ENCODE data around the gene RNF5. TPM values are rescaled to one million over a fixed set of nuclear protein-coding genes. Genes with fewer than 3 reads are reported as not detected.
"Not testable (repeated sequence)": the region's sequence is repeated elsewhere in the genome, so short reads cannot be mapped to it uniquely, and the experiment has no call there.

RNF5 gene
- total and polyA plus RNA-seq, 2 experiments from 2014 or later, result 48.1 to 58.8 TPM

DNA sequence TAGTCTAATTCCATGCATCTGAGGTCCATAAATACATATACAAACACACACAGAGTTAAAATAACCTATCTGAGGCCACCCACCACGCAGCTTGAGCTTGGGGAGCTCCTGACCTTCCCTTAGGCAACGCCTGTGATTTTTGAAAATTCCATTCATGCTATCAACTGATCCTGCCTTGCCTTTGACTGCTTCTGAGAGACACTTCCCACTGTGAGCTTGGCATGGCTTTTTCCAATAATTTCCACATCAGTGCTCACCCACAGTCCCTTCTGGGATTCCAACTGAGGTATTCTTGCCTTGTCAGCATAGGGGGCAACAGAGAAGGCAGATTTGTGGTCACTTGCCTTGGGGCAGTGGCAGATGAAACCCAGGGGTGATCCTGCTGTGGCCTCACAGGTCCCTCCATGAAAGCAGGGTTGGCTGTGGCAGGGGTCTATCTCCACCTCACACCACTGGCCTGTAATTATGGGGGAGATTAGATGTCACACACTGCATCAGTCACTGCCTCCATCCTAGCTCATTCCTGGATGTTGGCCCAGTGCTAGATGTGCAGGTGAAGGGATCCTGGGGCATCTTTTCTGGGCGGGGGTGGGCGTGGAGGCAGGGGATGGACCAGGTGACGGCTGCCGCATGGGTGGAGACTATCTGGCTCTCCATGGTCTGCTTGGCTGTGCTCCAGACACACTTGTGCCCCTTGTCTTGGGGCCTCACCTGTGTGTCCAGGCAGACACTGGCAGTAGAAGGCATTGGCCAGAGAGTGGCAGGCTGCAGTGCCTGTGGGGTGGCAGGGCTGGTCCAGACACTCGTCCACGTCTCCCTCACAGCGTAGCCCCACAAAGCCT, 25.4 kb downstream of the RNF5 start:
- DNase-seq, result no peak
- no peak overlapping the region for H2AFZ ChIP-seq
- H3K9ac ChIP-seq, result no peak overlapping the region
- H3K27me3 ChIP-seq (replicated peaks; ENCODE audit: insufficient read depth), result 0 out of 2 replicates have a peak, but pooled peaks cover 3% of the 10 kb centered on the region
- no peaks in the 10 kb centered on the region for H4K20me1 ChIP-seq (ENCODE audit: insufficient read depth)
- no peaks in the 10 kb centered on the region for H3F3A ChIP-seq (ENCODE audit: insufficient read depth)
- no peaks in the 10 kb centered on the region for H3K9me2 ChIP-seq (ENCODE audit: insufficient read depth)
- WGBS, 2 experiments (ENCODE audit: low coverage in 1 of 2, low lambda C conversion rate in 2 of 2, missing lambda C conversion rate in 2 of 2), result 58% methylated on average over 8 to 9 of the region's 9 CpGs
- H3K36me3 ChIP-seq (ENCODE audit: low read depth), result no peaks in the 10 kb centered on the region
- no peak overlapping the region for H3K27ac ChIP-seq
- no peaks in the 10 kb centered on the region for H3K4me1 ChIP-seq (ENCODE audit: insufficient read depth)
- H3K4me2 ChIP-seq (ENCODE audit: unreplicated experiment), result no peak overlapping the region
- TF ChIP-seq EZH2 (IDR thresholded peaks at IDR 0.05; ENCODE audit: insufficient read depth, poor library complexity, severe bottlenecking) (no peak), EZH2phosphoT487 (IDR thresholded peaks at IDR 0.05; ENCODE audit: insufficient read depth, low read depth) (no peak)
- in situ Hi-C loops (cut with MboI), result no loop called here
- H3K79me2 ChIP-seq (ENCODE audit: insufficient read depth), result no peaks in the 10 kb centered on the region
- no peaks in the 10 kb centered on the region for H3K9me3 ChIP-seq (ENCODE audit: low read depth)
- H3K4me3 ChIP-seq, result no peak overlapping the region

DNA sequence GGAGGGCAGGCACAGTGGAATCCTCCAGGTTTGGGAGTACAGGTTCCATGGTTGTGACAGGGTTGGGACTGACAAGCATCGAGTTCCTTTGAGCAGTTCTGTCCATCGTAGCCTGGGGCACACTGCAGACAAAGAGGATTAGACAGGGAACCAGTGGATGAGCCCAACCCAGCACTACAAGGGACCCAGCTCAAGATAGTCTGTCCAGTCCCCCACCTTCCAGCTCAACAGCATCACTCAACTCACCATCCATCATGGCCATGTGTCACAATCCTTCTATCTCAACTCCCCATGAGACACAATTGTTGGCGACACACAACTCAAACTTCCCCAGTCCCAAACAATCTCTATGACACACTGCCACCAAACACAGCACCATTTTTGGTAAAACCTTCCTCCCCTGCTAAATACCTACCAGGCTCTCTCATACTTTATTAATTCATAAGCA, 26.1 kb downstream of the RNF5 start:
- Histone ChIP-seq H3K9ac (no peak overlapping the region), H3K4me3 (no peak overlapping the region), H4K20me1 (ENCODE audit: insufficient read depth) (no peaks in the 10 kb centered on the region), H3K79me2 (ENCODE audit: insufficient read depth) (no peaks in the 10 kb centered on the region), H3K9me3 (ENCODE audit: low read depth) (no peaks in the 10 kb centered on the region), H3K4me2 (ENCODE audit: unreplicated experiment) (no peak overlapping the region), H3K4me1 (ENCODE audit: insufficient read depth) (no peaks in the 10 kb centered on the region), H2AFZ (no peak overlapping the region), H3K27me3 (replicated peaks; ENCODE audit: insufficient read depth) (0 out of 2 replicates have a peak, but pooled peaks cover 3% of the 10 kb centered on the region), H3K36me3 (ENCODE audit: low read depth) (no peaks in the 10 kb centered on the region), H3K27ac (no peak overlapping the region), H3K9me2 (ENCODE audit: insufficient read depth) (no peaks in the 10 kb centered on the region), H3F3A (ENCODE audit: insufficient read depth) (no peaks in the 10 kb centered on the region)
- in situ Hi-C loops (cut with MboI), result no loop called here
- no peak for DNase-seq
- 58 to 100% methylated on average over 1 to 3 of the region's 3 CpGs for WGBS, 2 experiments (ENCODE audit: low coverage in 1 of 2, low lambda C conversion rate in 2 of 2, missing lambda C conversion rate in 2 of 2)
- TF ChIP-seq EZH2phosphoT487 (IDR thresholded peaks at IDR 0.05; ENCODE audit: insufficient read depth, low read depth), result no peak
- TF ChIP-seq EZH2 (IDR thresholded peaks at IDR 0.05; ENCODE audit: insufficient read depth, poor library complexity, severe bottlenecking), result no peak

DNA sequence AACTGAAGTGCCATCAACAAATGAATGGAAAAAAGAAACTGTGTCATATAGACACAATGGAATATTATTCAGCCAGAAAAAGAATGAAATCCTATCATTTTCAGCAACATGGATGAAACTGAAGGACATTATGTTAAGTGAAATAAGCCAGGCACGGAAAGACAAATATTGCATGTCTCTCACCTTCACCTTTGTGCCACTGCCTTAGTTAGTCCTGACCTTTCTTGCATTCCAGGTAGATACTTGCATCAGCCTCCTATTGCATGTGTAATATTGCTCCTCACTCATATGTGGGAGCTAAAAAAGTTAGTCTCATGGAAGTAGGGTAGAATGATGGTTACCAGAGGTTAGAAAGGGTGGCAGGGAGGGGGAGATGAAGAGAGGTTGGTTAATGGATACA, 30.8 kb downstream of the RNF5 start:
- 0 out of 2 replicates have a peak, but pooled peaks cover 3% of the 10 kb centered on the region for H3K27me3 ChIP-seq (replicated peaks; ENCODE audit: insufficient read depth)
- H2AFZ ChIP-seq, result no peak overlapping the region
- no peak for TF ChIP-seq EZH2 (IDR thresholded peaks at IDR 0.05; ENCODE audit: insufficient read depth, poor library complexity, severe bottlenecking)
- no peak for TF ChIP-seq EZH2phosphoT487 (IDR thresholded peaks at IDR 0.05; ENCODE audit: insufficient read depth, low read depth)
- H3K36me3 ChIP-seq (ENCODE audit: low read depth), result no peaks in the 10 kb centered on the region
- no peaks in the 10 kb centered on the region for H4K20me1 ChIP-seq (ENCODE audit: insufficient read depth)
- no peak overlapping the region for H3K9ac ChIP-seq
- no peaks in the 10 kb centered on the region for H3K4me1 ChIP-seq (ENCODE audit: insufficient read depth)
- in situ Hi-C loops (cut with MboI), result no loop called here
- 15 to 29% methylated on average over 1 of the region's 1 CpG for WGBS, 2 experiments (ENCODE audit: low coverage in 1 of 2, low lambda C conversion rate in 2 of 2, missing lambda C conversion rate in 2 of 2)
- H3K4me3 ChIP-seq, result no peak overlapping the region
- no peaks in the 10 kb centered on the region for H3K9me3 ChIP-seq (ENCODE audit: low read depth)
- no peak overlapping the region for H3K4me2 ChIP-seq (ENCODE audit: unreplicated experiment)
- DNase-seq, result no peak
- H3K9me2 ChIP-seq (ENCODE audit: insufficient read depth), result no peaks in the 10 kb centered on the region
- H3K79me2 ChIP-seq (ENCODE audit: insufficient read depth), result no peaks in the 10 kb centered on the region
- H3F3A ChIP-seq (ENCODE audit: insufficient read depth), result no peaks in the 10 kb centered on the region
- H3K27ac ChIP-seq, result no peak overlapping the region

DNA sequence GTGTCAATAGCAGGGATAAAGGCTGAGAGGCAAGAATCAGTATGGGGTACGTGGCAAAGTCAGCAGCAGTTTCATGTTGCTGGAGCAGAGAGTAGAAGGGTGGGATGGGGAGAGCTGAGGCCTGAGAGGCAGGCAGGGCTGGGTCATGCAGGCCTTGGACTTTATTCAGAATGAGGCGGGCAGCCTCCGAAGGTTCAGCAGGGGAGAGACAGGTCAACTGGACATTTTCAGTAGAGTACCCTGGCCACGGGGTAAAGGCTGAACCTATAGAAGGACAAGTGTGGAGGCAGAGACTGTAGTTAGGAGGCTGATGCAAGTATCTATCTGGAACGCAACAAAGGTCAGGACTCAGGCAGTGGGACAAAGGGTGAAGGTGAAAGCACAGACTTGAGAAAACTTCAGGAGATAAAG, 32.0 kb downstream of the RNF5 start:
- Histone ChIP-seq H3K4me2 (ENCODE audit: unreplicated experiment) (no peak overlapping the region), H3F3A (ENCODE audit: insufficient read depth) (no peaks in the 10 kb centered on the region), H3K4me3 (no peak overlapping the region), H3K79me2 (ENCODE audit: insufficient read depth) (no peaks in the 10 kb centered on the region), H4K20me1 (ENCODE audit: insufficient read depth) (no peaks in the 10 kb centered on the region), H3K36me3 (ENCODE audit: low read depth) (no peaks in the 10 kb centered on the region), H3K27me3 (replicated peaks; ENCODE audit: insufficient read depth) (0 out of 2 replicates have a peak, but pooled peaks cover 3% of the 10 kb centered on the region), H3K9me3 (ENCODE audit: low read depth) (no peaks in the 10 kb centered on the region), H2AFZ (no peak overlapping the region), H3K27ac (no peak overlapping the region), H3K4me1 (ENCODE audit: insufficient read depth) (no peaks in the 10 kb centered on the region), H3K9me2 (ENCODE audit: insufficient read depth) (no peaks in the 10 kb centered on the region), H3K9ac (no peak overlapping the region)
- DNase-seq, result no peak
- in situ Hi-C loops (cut with MboI), result no loop called here
- TF ChIP-seq EZH2 (IDR thresholded peaks at IDR 0.05; ENCODE audit: insufficient read depth, poor library complexity, severe bottlenecking) (no peak), EZH2phosphoT487 (IDR thresholded peaks at IDR 0.05; ENCODE audit: insufficient read depth, low read depth) (no peak)
- 42 to 48% methylated on average over 5 of the region's 5 CpGs for WGBS, 2 experiments (ENCODE audit: low coverage in 1 of 2, low lambda C conversion rate in 2 of 2, missing lambda C conversion rate in 2 of 2)

DNA sequence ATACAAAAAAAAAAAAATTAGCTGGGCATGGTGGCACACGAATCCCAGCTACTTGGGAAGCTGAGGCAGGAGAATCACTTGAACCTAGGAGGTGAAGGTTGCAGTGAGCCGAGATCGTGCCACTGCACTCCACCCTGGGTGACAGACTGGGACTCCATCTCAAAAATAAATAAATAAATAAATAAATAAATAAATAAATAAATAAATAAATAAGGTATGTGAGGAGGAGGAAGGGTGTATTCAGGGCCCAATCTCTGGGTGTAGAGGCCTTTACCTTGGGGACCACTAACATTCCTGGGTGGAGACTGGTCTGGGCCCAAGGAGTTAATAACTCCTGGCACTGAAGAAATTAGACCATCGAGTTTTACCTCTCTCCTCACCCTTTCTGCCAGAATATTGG, 33.2 kb downstream of the RNF5 start:
- DNase-seq; H2AFZ ChIP-seq; H3F3A ChIP-seq (ENCODE audit: insufficient read depth); H3K27ac ChIP-seq; H3K27me3 ChIP-seq (replicated peaks; ENCODE audit: insufficient read depth); H3K36me3 ChIP-seq (ENCODE audit: low read depth); H3K79me2 ChIP-seq (ENCODE audit: insufficient read depth); H3K4me2 ChIP-seq (ENCODE audit: unreplicated experiment); H3K4me3 ChIP-seq; H3K9ac ChIP-seq; H3K9me2 ChIP-seq (ENCODE audit: insufficient read depth); H4K20me1 ChIP-seq (ENCODE audit: insufficient read depth); in situ Hi-C loops (cut with MboI); H3K9me3 ChIP-seq (ENCODE audit: low read depth); H3K4me1 ChIP-seq (ENCODE audit: insufficient read depth): not testable (repeated sequence)
- WGBS, 2 experiments (ENCODE audit: low coverage in 1 of 2, low lambda C conversion rate in 2 of 2, missing lambda C conversion rate in 2 of 2), result 67 to 69% methylated on average over 4 of the region's 4 CpGs
